GM12873 (cell line): ENCODE results near the gene GGN.

Source experiments
- TF ChIP-seq, protein P1 (sequence below): IDR thresholded peaks from 2 replicates; pipeline ENCODE4 v1.5.1; 2012; ENCODE audit warnings: low read depth, mild to moderate bottlenecking, moderate library complexity, low read length, control low read depth; ENCODE audit not compliant: insufficient read depth; ENCODE audit errors: missing control alignments

Gene GGN

DNA sequence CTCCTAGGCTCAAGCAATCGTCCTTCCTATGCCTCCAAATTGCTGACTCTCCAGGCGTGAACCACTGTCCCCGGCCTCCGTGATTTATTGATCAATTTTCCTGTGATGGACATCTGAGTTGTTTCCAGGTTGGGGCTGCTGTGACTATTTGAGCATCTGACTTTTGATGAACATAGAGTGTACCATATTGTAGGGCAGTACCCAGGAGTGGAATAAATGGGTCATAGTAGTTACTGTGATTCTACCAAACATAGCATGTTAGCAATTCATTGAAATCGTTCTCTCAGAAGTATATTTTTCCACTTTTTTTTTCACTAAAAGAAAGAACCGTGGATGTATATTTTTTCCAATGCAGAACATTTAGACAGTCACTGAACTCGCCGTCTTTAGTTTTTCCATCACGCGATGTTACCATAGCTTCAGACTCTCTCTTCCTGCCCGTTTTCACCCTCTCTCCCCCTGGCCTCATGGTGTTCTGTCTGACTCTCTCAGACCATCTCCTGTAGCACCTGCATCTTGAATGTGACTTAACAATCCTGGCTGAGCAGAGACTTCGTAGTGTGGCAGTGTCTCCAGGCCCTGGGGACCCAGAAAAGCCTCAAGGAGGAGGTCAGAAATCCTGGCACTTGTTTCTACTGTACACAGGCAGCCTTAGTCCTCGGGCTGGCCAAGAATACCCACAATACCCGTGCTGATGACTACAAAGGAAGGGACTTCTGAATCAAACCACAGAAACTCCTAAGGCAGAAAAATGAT is 41.4 kb upstream of the GGN start:
- TF ChIP-seq, protein P1, sequence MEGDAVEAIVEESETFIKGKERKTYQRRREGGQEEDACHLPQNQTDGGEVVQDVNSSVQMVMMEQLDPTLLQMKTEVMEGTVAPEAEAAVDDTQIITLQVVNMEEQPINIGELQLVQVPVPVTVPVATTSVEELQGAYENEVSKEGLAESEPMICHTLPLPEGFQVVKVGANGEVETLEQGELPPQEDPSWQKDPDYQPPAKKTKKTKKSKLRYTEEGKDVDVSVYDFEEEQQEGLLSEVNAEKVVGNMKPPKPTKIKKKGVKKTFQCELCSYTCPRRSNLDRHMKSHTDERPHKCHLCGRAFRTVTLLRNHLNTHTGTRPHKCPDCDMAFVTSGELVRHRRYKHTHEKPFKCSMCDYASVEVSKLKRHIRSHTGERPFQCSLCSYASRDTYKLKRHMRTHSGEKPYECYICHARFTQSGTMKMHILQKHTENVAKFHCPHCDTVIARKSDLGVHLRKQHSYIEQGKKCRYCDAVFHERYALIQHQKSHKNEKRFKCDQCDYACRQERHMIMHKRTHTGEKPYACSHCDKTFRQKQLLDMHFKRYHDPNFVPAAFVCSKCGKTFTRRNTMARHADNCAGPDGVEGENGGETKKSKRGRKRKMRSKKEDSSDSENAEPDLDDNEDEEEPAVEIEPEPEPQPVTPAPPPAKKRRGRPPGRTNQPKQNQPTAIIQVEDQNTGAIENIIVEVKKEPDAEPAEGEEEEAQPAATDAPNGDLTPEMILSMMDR = no peak

DNA sequence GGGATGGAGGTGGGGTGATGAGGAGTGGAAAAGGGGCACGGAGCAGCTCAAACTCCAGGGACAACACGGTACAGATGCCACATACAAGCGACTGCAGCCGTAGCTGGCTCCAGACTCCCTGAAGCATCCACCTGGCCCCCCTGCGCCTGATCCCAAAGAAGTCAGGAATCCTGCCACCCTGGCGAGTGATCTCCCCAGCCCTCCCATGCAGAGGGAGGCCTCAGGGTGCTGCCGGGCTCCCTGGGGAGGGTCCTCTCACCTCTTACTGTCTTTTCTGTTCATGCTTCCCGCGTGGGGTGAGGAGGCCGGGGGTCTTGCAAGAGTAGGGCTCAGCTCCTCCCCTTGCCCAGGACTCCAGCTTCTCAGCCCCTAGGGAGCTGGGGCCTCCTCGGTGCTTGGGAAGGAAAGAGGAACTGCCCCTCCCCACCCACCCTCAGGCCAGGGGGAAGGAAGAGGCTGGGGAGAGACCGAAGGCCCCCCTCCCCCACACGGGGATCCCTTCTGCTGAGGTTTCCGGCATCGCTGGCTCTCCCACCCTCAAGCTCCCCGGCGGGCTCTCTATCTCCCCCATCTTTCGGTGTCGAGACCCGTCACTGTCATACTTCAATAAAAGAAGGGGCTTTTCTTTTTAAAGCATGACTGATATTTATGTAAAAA is 38.1 kb upstream of the GGN start, which contains the start of gene RASGRP4:
TSS of gene RASGRP4 (minus strand) at position 410 of the 657 bp plus-strand sequence. CDS start at position 282, 128 bp downstream.
- TF ChIP-seq, protein P1 = no peak

DNA sequence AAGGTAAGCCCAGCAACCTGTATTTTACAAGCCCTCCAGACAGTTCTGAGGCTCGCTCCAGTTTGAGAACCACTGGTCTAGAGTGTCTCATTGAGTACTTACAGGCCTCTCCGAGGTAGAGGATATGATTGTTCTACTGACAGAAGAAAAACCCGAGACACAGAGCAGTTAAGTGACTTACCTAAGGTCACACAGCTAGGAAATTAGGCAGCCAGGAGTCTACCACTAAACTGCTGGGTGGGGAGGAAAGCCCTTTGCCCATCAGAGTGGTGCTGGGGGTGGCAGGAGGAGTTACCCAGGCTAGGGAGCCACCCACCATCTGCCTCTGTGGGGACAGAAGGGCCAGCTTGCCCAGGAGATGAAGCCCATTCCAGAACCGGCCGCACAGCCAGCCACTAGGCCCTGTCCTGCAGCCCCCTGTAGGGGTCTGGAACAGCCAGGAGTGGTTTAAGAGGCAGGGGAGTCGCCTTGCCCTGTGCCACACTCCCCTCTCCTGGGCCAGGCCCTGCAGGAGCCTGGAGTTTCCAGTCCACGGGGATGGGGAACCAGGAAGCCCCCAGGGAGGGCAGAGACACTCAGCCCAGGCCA is 37.5 kb upstream of the GGN start:
- TF ChIP-seq, protein P1 = no peak

DNA sequence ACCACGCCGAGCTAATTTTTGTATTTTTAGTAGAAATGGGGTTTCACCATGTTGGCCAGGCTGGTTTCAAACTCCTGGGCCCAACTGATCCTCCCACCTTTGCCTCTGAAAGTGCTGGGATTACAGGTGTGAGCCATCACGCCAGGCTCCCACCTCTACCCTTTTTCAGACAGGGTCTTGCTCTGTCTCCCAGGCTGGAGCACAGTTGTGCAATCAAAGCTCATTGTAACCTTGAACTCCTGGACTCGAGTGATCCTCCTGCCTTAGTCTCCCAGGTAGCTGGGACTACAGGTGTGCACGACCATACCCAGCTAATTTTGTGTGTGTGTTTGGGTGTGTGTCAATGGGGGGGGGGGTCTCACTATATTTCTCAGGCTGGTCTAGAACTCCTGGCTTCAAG is 36.4 kb upstream of the GGN start:
- TF ChIP-seq, protein P1 = no peak

DNA sequence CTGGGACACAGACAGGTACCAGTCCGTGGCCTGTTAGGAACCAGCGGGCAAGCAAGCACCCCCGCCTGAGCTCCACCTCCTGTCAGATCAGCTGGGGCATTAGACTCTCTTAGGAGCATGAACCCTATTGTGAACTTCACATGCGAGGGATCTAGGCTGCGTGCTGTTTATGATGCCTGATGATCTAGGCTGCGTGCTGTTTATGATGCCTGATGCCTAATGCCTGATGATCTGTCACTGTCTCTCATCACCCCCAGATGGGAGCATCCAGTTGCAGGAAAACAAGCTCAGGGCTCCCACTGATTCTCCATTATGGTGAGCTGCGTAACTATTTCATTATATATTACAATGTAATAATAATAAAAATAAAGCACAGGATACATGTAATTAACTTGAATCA is 34.6 kb upstream of the GGN start:
- TF ChIP-seq, protein P1 = no peak

DNA sequence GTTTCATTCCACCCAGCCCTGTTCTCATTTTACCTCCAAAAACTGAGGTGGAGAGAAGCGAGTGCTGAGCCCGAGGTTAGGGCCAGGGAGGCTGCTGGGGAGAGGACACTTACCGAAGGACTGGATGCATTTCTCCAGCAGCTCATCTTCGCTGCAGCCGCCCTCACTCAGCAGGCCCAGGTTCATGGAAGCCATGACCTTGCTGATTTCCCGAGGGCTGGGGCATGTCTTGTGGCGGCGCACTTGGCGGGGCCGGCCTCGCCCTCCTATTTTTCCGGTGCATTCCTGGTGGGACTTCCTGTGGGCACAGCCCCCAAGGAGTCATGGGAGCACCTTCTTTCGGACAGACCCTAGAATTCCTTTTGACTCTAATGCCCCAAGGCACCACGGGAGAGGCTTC is 34.0 kb upstream of the GGN start:
- TF ChIP-seq, protein P1 = no peak

DNA sequence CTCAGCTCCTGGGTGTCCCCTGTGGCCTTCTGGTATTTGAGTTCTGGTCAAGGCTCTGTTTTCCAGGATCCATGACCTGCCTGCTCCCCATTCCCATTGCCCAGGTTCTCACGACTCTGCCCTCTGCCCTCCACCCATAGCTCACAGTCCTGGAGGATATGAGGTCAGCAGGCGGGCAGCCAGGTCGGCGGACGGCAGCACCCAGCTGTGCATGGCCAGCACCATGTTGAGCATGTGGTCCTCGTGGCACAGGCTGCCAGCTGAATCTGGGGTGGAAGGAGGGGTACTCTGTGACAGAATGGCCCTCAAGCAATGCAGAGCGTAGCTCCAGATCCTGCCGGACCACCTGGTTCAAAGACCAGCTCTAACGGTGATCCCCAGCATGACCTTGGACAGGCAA is 33.1 kb upstream of the GGN start:
- TF ChIP-seq, protein P1 = no peak
